Suppressor macrophage treated with lipopolysaccharide for 4 hours (primary cell): ENCODE results near the gene MAGI1.

Experiments
- DNase-seq: peaks from one replicate; pipeline ENCODE4 v3.0.0-alpha.2; 2020

Gene MAGI1

DNA sequence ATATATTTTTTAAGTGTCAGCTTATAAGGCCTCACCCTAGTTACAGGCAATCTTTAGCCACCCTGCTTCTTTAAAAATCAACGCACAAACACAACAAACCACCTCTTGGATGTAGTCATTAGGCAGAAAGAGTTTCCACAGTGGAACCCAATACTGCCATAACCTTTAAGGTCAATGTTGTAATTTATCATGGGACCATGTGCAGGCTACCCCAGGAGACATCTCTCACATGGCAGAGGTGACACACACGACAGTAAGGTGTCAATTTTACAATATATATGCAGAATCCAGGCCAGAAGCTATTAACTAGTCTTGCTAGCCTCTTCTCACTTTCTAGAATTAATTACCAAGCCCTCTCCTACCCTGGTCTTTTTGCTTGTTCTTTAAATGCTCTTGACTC is 336.5 kb downstream of the MAGI1 start:
- no peak for DNase-seq

DNA sequence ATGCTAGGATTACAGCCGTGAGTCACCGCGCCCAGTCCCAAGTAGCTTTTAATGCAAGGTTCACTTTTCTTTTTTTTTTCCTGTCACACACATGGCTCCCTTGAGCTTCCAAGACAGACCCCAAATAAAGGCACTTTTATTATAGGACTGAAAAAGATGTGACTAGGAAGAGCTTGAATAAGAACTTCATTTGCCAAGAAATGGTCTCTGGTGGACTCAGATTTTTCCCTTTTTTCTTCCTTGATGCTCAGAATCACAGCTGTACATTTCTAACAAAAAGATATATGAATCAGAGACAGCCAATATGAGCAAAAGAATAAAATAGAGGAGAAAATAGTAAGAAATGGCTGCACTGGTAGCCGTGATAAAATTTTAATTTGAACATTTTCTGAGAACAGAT is 337.2 kb downstream of the MAGI1 start:
- no peak for DNase-seq

DNA sequence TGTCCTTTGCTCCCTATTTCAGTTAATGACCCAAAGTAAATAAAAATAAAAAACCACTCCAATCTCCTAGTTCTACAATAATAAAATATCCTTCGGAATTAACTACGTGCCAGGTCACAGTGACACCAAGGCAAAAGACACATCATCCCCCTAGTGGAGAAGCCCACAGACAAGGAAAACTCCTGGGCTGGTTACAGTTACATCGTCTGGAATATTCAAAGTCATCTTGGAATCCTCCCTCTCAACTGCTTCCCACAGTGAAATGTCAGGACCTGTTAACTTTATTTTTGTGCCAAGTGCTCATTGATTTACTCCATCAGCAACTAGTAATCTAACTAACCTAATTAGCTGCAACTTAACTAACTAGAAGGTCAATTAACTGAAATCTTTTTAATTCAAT is 349.3 kb downstream of the MAGI1 start:
- no peak for DNase-seq

DNA sequence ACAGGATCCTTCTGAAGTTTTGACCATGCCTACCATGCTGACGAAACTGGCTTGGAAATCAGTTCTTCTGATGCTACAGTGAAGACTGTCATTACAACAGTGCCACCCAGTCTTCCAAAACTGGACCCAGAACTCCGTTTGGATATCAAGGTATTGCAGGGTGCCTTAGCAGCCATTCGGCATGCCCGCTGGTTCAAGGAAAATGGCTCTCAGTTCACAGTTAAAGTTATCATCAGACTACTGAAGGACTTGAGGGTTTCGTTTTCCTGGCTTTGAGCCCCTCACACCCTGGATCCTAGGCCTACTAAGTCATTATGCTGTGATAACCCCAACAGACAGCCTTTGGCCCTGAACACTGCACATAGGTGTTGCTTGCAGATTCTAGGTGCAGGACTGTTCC is 351.0 kb downstream of the MAGI1 start:
- no peak for DNase-seq

DNA sequence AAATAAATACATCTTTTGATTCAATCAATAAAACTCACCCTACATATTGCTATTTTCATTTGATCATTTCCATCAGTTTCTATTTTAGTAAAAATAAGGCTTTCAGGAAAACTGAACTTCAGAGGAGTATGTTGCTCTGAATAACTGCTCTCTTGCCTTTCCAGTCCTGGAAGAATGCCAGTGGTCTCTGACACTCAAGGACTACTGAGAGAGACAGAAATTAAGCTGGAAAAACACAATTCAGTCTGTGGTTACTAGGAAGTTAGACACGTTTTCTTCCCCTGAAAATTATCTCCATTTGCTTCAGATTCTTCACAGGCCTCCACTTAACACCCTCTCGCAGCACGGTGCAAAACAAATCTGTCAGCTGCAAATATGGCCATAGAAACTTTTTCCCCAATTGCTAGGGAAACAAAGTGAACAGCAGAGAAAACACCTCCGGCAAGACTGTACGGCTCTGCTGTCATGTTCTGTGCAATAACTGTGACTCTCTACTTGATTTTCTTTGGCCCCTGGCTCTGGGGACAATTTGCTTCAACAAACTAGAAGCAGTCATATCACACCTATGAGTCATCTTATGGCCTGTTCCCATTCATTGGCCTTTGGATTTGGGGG is 353.0 kb downstream of the MAGI1 start:
- no peak for DNase-seq

DNA sequence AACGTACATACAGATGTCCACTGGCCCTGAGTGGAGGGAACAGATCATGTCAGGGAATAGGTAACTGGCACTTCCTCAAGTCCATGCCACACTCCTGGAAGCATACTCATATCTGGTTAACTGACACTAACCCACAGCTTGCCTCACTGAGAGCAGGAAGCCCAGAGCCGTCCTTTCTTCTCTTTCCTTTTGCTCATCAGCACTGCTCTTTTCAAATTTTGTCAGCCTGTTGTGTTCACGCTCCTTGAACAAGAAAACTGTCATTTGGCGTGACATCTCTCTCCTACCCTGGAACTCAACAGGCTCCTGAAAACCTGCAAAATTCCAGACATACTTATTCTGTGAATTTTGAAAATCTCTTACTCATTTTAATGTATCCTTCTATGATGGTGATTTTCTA is 360.2 kb downstream of the MAGI1 start:
- no peak for DNase-seq

DNA sequence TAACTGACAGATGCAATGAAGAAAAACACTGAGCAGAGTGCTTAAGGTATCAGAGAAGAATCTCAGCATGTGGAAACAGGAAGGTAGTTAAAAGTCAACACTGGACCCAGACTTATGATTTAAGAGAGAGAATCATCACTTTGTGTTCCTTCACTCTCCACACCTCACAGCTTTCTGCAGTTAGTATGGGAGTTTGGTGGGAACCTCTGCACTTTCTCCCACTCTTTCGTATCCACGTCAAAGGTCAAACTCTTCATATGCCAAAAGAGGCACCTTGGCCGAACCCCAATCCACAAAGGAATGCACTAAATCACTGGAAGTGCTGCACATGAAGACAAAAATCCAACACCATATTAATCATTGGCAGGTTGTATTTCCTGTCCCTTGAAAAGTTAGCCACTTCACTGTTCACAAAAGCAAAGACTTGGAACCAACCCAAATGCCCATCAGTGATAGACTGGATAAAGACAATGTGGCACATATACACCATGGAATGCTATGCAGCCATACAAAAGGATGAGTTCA is 361.2 kb downstream of the MAGI1 start:
- DNase-seq = no peak

DNA sequence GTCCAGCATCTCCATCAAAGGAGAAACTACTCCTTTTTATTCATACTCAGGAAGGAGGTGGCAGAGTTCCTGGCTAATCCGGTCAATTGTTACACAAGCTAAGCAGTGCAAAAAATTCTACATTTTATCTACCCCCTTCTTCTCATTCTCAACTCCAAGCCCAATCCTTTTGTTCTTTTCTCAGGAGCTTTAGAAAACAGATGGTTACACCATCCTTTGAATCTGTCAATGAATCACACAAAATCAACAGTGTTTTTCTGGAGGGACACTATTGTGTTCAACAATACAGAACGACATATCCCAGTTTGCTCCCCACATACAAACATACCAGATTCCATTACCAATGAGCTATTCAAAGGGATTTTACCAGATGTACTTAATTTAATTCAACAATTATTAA is 362.1 kb downstream of the MAGI1 start:
- DNase-seq = no peak

DNA sequence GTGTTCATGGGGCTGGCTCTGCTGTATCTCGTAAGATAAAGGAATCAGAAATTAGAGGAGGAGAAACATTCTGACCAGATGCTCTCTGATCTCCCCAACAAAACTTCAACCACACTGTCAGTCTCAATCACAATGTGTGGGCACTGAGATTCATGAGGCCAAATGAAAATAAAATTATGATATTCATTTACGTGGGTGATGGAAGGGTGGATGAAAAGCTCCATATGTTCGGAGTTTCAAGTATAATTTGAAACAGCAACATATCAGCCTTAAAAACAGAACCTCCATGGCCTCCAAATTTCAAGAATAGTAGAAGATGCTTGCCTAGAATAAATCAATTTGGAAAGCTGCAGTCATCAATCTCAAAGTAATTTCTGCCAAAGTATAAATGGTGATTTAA is 363.7 kb downstream of the MAGI1 start:
- DNase-seq = no peak

DNA sequence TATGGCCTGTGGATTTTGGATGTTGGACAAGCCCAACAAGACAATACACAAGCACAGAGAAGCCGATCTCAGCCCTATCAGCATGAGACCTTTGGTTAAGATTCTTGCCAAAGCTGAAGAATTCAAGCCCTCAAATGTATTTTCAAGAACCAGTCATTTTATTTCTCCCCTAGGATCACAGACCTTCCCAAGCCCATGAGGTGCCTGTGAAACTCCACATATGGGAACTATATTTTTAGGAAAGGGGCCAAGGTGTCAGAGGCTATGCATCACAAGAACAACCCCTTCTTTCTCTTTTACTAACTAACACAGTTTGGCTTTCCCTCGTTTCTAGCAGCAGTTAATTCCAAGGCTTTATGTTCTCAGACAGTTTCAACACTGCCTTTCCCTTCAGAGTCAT is 364.5 kb downstream of the MAGI1 start:
- DNase-seq = no peak

DNA sequence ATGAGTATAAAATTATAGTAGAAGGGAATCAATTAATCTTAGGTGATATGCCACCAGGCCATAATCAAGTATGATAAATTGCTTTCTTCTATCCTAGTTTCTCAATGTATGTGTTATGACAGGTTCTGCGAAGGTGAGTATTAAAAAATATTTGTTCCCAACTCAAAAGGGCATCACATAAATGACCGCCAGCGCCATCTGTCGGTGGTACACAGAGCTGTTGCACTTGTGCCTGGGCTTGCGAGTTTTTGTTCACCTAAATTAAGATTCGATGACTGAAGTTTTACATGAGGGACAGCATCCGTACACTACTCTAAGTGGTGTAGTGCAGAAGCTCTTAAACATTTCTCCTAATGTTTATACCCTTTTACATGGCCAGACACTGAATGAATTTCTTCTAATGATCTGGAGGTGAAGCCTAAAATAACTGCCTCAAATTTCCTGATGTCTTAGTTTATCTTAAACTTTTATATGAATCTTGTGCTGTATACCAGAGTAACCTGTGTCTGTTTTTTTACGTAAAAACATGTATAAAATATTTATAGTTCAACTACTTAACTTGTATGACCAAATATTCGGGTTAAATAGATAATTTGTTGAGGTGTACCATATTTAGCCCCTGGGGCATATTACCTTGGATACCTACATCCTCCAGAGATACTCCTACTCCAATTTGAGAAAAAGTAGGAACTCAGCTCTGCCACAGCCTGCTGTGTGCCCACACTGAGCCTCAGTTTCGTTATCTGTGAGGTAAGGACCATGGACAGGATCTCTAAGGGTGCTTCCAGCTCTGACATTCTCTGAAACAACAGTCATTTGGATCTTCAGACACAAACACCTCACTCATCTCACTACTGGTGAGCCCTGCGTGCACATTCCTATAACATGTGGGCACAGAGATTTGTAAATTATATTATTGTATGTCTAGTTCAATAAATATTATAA is 365.6 kb downstream of the MAGI1 start:
- DNase-seq = peak; percentile 45

DNA sequence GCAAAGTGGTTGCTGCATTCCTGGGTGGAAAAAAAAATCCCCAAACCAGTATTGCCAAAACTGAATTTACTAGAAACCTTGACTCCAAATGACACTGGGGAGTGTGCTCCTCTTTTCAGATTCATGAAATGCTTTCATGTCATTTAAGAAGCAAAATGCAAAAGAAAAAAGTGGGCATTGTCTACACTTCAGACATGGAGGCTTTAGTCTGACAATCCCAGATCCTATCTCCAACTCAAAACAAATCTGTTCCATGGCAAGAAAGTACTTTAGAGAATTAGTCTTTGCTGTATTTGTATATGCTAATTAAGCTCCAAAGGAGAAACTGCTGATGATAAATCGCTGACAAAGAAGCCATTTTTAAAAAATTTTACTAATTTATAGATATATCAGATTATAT is 366.7 kb downstream of the MAGI1 start:
- DNase-seq = no peak

DNA sequence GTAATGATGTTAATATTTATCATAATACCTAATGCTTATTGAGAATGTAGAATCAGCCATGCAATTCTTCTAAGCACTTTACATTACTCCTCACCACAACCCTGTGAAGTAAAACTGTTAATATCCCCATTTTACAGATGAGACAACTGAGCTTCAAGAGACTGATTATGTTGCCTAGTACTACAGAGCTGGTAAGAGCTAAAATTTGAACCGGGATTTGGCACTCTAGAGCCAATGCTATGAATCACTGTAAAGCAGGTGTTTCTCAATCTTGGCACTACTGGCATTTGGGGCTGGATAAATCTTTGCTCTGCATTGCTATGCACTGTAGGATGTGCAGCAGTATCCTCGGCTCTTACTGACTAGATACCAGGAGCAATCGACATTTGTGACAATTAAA is 367.7 kb downstream of the MAGI1 start:
- no peak for DNase-seq

DNA sequence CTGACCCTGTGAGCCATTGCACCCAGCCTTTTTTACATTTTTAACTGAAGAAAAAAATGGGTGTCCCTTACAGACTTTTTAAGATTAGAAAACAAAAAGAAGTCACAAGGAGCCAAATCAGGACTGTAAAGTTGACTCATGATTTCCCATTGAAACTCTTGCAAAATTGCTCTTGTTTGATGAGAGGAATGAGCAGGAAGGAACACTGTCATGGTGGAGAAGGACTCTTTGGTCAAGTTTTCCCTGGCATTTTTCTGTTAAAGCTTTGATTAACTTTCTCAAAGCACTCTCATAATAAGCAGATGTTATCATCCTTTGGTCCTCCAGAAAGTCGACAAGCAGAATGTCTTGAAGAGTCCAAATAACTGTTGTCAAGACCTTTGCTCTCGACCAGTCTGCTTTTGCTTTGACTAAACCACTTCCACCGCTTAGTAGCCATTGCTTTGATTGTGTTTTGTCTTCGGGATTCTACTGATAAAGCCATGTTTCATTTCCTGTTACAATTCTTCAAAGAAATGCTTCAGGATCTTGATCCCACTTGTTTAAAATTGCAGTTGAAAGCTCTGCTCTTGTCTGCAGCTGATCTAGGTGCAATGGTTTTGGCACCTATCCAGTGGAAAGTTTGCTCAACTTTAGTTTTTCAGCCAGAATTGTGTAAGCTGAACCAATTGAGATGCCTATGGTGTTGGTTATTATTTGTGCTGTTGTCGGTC is 369.4 kb downstream of the MAGI1 start:
- no peak for DNase-seq

DNA sequence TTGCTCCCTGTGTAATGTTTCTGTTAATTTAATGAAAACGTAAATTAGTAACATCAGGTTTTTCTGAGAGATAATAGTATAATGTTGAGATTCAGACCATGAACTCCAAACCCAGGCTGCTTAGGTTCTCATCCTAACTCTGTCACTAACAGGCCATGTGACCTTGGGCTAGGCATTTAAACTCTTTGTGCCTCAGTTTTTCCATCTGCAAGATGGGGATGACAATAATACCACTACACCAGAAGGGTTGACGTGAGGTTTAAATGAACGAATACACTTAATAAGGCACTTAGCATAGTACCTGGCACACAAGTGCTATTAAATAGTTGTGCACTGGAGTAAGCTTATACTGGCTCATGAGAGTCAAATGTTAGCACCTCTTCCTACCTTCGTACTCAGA is 370.8 kb downstream of the MAGI1 start:
- DNase-seq = no peak

DNA sequence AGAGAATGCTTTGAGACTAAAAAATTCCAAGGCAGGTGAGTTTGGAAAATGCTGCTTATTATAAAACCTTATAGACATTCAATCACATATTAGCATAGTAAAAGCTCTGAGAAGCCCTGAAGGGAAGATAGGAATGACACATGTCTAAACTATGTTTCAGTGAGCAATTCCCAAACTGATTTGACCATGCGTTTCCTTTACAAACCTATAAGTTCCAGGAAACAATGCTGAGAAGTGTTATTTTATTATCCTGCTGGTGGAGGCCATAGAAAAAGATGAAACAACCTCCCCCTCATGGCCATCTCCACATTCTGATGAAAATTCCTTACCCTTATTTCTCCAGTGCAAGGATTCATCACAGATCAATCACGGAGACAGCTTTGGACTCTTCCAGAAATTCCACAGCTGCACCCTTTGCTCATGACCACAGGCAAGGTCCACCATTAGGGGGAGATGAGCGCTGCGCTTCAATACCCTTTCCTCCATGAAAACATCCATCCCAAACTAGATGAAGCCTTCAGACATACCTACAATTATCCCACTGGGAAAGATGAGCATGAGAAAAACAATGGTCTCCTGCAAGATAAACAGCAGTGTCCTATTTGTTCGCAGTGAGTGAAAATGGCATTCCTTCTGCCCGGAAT is 372.1 kb downstream of the MAGI1 start:
- DNase-seq = no peak

DNA sequence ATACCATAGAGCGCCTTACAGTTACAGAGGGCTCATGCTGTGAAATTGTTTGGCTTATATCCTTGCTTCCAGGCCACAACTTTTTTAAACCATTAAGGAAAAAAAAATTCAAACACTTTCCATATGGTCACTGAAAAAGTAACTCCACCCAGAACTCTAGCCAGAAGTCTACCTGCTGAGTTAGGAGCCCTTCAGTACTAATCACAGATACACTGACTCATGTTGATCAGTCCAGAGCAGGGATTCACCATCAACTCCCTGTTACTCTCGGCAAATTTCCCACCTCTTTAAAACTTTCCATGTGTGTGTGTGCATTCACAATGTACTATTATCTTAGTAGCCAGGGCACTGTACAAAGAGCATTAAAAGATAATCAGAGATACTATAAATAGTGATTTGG is 372.8 kb downstream of the MAGI1 start:
- no peak for DNase-seq

DNA sequence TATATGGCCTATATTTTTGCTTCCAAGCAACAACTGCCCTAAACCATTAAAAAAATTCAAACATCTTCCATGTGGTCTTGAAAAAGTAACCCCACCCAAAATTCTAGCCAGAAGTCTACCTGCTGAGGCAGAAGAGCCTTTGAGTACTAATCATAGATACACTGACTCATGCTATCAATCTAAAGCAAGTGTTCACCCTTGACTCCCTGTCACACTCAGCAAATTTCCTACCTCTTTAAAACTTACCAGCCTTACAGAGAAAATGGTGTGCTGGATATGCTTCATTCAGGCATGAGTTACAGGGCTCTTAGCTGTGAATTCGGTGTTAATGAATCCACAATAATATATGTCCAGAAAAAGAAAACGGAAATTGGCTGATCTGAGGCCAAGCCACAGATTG is 373.8 kb downstream of the MAGI1 start:
- DNase-seq = no peak

DNA sequence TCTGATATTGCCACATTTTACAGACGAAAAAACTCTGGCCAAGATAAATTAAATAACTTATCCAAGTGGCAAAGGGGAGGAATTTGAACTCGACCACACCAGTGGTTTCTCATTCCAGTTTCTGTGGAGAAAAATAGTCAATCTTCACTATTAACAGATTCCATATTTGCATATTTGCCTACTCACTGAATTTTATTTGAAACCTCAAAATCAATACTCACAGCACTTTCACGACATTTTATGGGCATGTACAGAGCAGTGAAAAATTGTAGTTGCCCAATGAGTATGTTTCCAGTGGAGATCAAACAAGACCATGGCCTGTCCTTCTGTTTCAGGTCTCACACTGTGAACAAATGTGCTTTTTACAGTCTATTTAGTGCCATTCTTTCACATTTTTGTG is 374.3 kb downstream of the MAGI1 start:
- DNase-seq = no peak

DNA sequence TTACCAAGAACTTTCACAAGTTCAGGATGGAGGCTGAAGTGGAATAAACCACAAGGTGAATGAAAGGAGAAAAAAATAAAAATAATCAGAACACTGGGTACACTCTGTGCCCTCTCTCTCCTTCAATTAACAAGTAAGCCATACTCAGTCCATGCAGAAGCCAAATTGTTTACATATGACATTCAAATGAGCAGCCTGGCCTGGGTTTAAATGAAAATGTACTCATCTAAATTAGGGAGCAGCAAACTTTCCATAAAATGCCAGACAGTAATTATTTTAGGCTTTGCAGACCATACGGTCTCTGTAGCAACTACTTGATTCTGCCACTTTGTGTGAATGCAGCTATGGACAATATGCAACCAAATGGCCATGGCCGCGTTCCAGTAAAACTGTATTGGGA is 376.6 kb downstream of the MAGI1 start:
- DNase-seq = no peak

DNA sequence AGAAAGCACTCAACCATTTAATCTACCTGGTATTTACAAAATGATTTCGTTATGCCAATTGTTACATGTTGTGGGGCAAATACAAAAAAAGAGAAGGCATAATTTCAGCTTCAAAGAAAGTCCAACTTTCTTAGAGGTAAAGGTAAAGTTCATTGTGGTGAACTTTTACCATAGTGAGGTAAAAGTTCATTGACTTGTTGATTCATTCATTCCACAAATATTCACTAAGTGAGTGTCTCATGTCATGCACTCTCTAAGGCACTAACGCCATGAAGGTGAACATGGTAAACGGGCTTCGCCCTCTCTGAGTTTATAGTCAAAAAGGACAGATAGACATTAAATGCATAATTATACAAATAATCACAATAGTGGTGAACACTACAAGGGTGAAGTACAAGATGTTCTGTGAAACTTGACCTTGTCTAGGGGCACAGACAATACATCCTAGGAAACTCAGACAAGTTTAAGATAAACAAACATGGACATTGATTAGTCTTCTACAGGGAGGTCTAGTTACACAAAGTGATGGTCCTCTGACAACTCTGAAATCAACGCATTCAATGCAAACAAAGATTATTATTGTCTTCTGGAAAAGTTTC is 378.6 kb downstream of the MAGI1 start:
- DNase-seq = no peak

DNA sequence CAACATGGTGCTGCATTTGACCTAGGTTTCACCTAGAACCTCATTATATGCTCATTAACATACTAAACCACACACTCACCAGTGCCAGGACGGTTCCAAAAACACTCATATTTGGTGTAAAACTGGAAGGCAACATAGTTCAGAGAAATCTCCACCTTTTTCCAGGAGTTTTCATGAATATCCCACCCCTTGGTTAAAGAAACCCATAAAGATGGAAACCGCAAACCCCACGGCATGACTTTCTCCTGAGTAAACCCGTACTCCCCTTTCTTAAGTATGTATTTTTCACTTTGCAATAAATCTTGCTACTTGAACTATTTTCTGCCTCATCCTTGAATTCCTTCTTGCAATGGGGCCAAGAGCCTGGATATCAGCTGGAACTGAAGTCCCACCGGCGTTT is 379.3 kb downstream of the MAGI1 start:
- no peak for DNase-seq

DNA sequence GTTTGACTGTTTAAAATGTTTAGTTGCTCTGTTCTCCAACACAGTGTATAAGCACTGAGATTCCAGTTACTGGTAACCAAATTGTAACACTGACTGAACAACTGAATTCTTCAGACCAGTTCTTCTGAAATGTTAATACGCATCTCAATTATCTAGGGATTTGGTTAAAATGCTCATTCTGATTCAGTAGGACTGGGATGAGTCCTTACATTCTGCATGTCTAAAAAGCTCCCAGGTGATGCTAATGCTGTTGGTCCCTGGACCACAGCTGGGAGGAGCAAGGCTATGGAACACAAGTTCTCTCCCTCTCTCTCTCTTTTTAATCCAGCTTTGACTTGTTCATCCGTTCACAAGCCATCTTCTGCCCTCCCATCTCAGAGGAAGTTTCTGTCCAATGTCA is 380.3 kb downstream of the MAGI1 start:
- no peak for DNase-seq
